NCI-H1092 treated with DMSO at 0.1 percent for 48 hours (cell line): ENCODE results near the gene ATP6V1G1.

Experiments used
- DNase-seq: peaks from one replicate; lab custom pipeline; 2025; lab: John Stamatoyannopoulos, UW

ATP6V1G1 gene

DNA sequence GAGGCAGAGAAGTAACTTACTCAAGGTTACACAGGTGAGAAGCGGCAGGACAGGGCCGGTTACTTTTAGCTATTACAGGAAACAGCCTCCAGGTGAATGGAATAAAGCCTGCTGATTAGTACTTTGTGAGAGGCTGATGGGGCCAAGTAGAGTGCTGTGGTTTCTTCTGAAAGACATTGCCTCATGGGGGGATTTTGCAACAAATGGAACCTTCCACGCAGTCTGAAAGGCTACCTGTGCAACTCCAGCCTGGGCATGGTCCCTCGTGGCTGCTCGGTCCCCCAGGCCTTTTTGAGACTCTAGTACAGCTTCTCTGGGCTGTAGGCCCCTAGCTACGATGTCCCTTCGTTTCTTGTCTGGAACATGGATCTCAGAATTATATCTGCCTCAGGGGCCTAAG lies 25.5 kb downstream of the ATP6V1G1 start:
- no peak for DNase-seq

DNA sequence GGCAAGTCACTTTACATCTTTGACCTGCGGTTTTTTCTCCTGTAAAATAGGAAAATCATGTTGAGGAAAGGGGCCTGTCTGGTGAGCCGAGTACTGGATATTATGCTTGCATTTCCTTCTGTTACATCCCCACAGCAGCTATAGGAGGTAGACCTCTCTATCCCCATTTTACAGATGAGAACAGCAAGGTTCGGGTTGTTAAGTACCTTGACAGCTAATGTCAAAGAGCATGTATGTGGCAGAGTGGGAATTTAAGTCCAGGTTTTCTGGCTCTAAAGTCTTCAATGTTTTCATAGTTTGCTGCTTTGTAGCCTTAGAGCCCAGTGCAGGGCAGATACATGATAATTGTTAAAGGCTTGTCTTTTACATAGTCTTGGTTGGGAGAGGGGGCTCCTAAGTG lies 26.4 kb downstream of the ATP6V1G1 start:
- no peak for DNase-seq

DNA sequence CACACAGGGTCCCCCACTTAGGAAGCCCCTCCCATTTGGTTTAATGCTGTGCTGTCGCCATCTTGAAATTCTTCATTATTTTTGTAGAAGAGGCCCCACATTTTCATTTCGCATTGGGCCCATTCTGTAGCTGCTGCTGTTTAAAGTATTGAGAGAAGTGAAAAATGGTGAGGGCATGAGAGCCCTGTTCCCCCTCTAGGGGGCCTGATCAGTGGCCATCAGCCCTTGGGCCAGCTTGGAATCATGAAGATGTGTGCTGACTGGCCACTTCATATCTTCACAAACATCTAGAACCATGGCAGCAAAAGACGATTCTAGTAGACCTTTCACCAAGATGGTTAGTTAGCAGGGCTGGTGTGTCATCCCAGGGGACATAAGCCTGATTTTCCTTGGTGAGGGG lies 26.8 kb downstream of the ATP6V1G1 start:
- DNase-seq, result no peak

DNA sequence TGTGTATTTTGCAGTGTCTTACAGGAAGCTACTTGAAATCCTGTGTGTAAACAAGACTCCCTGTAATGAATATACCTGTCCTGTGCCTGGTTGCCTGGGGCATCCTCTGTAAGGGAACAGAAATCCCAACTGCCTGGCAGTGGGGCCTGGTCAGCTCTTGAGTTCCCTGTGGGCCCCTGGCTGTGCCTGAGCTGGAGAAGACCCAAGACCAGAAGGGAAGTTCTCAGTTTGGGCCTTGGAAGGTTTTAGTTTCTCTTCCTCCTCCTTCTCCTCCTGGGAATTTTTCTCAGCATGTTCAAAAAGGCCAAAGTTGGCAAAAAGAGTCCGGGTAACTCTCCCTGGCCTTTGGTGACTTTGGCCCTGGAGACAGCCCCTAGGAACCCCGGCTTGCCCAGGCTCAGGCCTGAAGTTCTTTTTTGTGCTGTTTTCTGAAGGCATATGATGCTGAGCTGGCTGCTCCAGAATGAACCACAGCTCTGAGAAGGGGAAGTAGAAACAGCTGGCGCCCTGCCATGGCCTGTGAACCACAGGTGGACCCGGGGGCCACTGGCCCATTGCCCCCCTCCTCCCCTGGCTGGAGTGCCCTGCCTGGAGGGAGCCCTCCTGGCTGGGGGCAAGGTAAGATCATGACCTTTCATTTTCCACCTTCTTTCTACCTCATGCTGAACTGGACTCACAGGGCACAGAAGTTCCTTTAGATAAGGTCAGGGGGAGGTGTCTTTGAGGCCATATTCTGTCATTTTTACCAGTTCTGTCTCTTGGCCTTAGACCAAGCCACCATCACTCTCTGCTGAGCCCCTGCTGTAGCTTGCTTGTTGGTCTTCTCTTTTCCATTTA lies 29.3 kb downstream of the ATP6V1G1 start:
- DNase-seq, result no peak

DNA sequence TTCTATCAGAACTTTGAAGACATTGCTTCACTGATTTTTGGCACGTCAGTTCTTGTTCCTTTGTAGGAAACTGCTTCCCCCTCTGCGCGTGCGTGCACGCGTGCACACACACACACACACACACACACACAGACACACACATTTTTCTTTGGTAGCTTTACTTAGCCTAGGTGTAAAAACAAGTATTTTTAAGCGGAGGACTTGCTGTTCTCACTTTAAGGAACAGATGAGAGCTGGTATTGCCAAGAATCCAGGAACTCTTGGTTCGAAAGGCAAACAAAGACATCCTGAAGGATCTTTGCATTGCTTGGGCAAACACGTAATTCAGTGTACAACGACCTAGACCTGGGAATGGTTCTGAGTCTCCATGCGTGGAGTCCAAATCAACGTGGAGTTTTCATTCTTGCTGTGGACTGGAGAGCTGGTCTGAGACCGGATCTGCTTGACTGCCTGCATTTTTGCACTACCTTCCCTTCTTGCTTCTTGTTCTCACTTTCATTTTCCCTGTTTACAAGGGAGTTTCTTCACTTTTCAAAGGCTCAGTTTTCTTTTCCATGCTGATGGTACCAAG lies 31.7 kb downstream of the ATP6V1G1 start:
- no peak for DNase-seq

DNA sequence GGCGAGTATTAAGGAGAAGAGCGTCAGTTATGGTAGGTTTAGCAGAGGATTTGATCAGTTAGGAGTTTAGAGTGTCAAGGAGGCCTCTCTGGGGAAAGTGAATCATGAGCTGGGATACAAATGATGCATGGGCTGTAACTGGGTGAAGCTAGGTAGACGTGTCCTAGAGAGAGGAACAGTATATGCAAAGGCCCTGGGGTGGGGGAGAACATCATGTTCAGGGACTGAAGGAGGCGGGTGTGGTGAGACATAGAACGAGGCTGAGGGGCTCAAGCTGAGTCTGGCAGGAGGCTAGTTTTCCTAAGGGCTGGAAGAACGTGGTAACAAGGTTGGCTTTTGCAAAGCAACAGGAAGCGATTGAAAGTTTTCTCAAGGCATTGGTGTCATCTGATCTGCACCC lies 34.0 kb downstream of the ATP6V1G1 start:
- no peak for DNase-seq

DNA sequence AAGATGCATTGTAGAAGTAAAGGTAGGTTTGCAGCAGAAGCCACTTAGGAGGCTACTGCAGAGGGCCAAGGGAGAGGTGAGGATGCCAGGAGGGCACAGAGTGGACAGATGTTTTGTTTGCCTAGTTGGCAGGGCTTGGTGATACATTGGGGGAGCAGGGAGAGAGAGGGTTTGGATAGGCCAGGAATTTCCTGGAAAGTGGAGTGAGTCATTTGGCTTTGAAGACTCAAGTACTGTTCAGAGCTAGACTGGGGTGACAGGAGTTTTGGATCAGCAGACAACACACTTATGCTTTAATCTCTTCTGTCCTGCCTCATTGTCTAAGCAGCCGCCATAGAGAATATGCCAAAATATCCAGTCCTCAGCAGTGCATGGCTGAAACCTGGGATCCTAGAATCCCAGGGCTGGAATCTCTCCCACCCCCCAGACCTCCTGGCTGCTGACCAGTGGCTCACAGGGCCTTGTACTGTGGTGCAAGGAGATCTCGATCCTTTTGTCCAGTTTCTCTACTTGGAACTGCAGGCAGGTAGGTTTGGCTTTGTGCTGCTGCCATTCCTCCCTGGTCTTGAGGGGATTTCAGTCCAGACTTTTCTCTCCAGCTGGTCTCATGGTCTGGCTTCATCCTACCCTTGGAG lies 34.5 kb downstream of the ATP6V1G1 start:
- DNase-seq, result no peak

DNA sequence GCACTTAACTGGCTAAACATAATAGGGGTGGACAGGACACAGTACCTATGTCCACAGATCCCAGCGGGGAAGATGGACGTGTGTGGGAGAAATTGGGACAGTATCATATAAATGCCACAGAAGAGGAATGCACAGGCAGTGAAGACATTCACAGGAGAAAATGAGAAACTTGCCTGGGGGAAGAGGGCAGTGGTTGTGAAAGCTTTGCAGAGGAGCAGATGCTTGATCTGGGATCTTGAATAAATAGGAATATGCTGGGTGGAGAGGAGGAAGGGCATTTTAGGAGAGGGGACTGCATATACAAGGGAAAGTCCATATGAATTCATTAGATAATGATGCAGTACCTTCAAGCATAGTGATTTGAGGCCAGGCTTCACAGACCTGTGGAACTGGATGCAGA lies 37.1 kb downstream of the ATP6V1G1 start:
- no peak for DNase-seq

DNA sequence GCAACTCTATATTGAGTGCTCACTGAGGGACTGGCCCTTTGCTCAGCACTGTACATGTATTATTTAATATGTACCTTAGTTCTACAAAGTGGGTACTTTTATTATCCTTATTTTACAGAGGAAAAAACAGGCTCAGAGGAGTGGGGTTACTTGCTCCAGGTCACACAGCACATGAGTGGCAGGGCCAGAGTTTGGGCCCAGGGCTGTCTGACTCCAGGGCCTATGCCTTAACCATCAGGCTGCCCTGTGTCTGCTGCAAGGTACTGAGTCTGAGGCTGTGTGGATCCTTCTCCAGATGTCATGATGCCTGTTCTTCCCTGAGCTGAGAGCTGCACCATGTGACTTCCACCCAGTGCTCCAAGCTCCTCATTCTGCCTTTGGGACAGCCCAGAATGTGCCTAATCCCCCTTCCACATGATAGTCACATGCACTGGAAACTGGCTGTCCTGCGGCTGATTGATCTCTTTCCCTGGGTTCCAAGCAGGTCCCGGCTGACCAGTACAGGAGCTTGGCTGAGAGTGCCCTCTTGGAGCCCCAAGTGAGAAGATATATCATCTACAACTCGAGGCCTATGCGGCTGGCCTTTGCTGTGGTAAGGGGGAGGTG lies 38.9 kb downstream of the ATP6V1G1 start:
- no peak for DNase-seq

DNA sequence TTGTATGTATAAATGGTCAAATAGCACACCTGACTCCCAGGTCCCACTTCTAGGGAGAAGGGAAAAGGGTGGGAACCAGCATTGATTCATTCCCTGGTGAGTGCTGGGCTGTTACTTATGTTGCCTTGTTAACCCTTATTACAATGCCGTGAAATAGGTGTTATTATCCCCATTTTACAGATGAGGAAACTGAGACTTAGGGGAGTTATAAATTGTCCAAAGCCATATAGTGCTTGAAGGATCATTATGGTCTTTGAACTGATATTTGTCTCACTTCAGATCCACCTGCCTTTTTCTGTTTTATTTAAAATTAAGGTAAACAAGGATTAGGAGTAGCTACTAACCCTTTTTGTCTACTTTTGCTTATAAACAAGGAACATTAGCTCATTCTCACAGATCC lies 40.0 kb downstream of the ATP6V1G1 start:
- DNase-seq, result no peak

DNA sequence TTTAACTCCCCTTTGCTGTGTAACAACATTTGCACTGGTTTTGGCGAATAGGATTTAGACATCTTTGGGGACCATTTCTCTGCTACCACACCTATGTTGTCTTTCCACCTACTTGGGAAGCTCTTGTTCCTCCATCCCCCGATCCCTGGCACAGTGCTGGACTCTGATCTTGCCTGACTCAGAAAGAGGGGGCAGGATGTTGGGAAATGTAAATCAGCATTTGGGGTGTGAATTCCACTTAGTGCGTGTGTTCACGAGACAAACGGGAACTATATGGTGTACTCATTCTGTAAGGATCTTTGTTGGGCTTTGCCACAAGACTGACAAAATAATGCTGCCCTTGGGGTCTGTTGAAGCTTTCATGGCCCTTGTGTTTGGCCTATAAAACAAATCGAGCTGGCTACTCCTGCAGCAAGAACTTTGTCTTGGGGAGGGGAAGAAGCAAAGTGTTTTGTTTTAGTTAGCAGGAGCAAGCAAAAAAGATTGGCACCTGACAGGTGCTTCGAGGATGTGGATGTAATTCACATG lies 42.1 kb downstream of the ATP6V1G1 start:
- no peak for DNase-seq

DNA sequence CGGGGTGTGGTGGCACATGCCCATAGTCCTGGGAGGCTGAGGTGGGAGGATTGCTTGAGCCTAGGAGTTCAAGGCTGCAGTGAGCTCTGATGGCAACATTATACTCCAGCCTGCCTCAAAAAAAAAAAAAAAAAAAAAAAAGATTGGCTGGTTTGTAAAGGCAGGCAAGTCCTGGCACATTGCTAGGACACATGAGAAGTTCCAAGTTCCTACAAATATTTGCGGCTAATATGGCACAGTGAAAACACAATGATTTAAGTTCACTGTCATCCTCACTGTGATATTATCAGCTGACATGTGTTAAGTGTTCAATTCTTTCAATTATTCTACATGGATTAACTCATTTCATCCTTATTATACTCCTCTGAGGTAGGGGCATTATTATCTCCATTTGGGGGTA lies 43.6 kb downstream of the ATP6V1G1 start:
- DNase-seq, result no peak

DNA sequence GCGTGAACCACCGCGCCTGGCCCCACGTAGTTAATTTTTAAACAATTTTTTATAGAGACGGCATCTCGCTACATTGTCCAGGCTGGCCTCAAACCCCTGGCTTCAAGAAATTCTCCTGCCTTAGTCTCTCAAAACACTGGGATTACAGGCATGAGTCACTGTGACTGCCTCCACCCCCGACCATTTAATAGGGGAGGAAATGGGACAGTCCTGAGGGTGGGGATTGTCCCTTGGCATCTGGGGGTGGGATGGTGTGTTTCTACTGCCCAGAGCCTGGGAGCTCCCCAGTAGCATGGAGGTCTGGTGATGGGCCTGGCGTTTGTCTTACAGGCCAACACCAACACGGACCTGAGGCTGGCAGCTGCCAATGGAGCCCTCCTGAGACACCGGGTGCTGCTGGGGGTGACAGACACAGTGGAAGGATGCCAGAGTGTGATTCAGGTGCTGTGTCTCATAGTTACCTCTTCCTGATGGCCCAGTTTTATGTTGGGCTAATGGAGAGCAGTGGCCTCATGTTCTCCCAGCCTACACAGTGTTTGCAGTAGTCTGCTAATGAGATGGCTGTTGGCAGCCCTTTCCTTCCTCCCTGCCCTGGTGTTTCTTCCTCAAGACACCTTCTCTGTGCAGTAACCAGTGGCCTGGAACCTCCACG lies 46.0 kb downstream of the ATP6V1G1 start:
- DNase-seq, result no peak

DNA sequence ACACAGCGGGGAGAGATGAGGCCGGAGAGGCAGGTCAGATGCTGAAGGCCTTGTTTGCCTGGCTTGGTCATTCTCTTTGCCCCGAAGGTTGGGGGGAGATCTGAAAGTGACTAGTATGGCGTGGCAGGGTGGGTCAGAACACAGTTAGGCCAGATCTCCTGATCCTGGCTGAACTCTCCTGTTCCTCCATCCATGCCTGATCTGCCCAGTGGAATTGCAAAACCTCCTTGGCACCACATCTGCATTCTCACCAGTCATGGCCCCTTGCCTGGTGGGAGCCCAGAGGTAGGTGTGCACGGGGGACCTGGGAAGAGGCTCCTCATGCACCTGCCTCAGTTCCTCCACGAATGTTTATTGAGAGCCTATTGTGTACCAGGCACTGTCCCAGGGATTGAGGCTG lies 46.8 kb downstream of the ATP6V1G1 start:
- DNase-seq, result no peak

DNA sequence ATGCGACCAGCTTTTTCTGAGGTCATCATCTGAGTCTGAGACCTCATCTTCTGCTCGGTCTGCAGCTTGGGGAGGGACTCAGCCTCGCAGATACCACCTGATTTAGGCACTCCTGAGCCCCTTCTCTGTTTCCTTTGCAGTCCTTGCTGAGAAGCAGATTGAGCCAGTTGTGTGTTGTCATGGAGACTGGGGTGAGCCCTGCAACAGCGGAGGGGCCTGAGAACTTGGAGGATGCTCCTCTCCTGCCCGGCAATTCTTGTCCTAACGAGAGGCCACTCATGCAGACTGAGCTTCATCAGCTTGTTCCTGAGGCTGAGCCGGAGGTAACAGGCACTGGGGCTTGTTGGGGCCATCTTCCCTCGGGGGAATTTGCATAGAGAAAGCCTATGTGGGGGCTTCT lies 50.8 kb downstream of the ATP6V1G1 start:
- DNase-seq, result no peak

DNA sequence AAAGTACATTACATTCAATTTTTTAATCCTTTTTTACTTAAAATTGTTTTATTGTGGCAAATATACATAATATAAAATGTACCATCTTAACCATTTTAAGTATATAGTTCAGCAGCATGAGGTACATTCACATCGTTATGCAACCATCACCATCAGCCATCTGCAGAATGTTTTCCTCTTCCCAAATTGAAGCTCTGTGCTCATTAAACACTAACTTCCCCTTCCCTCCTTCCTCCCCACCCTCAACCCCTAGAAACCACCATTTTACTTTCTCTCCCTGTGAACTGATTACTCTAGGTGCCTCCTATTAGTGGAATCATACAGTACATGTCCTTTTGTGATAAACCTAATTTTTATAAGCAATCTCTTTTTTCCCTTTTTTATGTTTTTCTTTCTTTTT lies 54.4 kb downstream of the ATP6V1G1 start:
- no peak for DNase-seq

DNA sequence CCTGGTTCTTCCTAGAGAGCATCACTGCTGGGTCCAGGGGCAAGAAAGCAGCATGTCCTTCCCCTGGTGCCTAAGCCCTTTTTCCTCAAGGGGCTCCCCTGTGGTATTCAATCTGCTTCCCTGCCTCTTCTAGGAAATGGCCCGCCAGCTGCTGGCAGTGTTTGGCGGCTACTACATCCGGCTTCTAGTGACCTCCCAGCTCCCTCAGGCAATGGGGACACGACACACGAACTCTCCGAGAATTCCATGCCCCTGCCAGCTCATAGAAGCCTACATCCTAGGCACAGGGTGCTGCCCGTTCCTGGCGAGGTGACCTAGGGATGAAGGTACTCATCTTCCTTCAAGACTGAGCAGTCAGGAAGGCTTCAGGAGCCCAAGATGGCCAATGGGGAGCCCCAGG lies 55.4 kb downstream of the ATP6V1G1 start:
- DNase-seq, result no peak

DNA sequence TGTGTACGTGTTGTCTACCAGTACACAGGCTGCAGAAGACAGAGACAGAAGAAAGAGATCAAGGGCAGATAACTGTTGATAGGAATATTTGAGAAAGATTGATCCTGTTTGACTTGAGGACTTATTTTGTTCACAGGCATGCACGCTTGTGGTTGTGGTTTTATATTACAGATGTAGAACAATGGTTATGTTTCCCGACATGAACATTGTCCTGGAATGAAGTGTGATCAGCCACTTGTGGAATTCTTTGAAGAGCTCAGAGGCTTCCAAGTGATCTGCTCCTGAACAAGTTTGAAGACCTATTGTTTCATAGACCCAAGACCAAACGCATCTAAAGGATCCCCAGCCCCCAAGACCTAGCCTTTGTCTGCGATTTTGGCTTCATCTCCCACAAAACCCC lies 56.3 kb downstream of the ATP6V1G1 start:
- no peak for DNase-seq
